SK-N-SH (cell line): ENCODE measurements around the gene KLHL8. TPM values are rescaled to one million over a fixed set of nuclear protein-coding genes. Genes with fewer than 3 reads are reported as not detected.
A peak's percentile ranks its signal among the peaks of the same experiment; 100 is the strongest.

ENCODE experiments used
- CTCF ChIA-PET: fragments of 300-600, 350-600 bp; formaldehyde crosslinking; extraction: SDS; loops from one replicate; lab custom pipeline; 2021; lab: Yijun Ruan, JAX
- POLR2A ChIA-PET: fragments of 350-600 bp; sonication (Branson Sonifier 250); formaldehyde crosslinking; extraction: SDS; loops from one replicate; lab custom pipeline; 2020; ENCODE audit warnings: antibody characterized with exemption, inconsistent platforms; lab: Yijun Ruan, JAX
- DNase-seq: peaks from one replicate; pipeline ENCODE4 v3.0.0; 2012
- H2AFZ ChIP-seq: fragments of 200-600 bp; sonication (generic); 2 replicates; pipeline ENCODE4 v1.8.1; 2016; ENCODE audit warnings: antibody characterized with exemption, mild to moderate bottlenecking, low read depth
- H3F3A ChIP-seq: fragments of 200-600 bp; sonication (generic); replicated peaks from 2 replicates; pipeline ENCODE3; 2016; ENCODE audit warnings: antibody characterized with exemption, mild to moderate bottlenecking; ENCODE audit not compliant: insufficient read depth
- H3K27ac ChIP-seq, 2 experiments: fragments of 200-500 bp in 1 of 2; fragments of 200-600 bp in 1 of 2; sonication (Bioruptor generic) in 1 of 2; sonication (generic), shearing (Covaris generic) in 1 of 2; 2 replicates each; pipeline versions ENCODE4 v1.5.1 to v1.6.1; 2014 to 2016; ENCODE audit warnings: low read depth in 2 of 2, inconsistent platforms in 1 of 2, low read length in 1 of 2, mild to moderate bottlenecking in 1 of 2, mixed read lengths in 1 of 2
- H3K27me3 ChIP-seq: fragments of 200-600 bp; sonication (generic), shearing (Covaris generic); 2 replicates; pipeline ENCODE4 v1.6.1; 2016; ENCODE audit warnings: mixed run types; ENCODE audit not compliant: insufficient read depth
- H3K36me3 ChIP-seq, 2 experiments: fragments of 200-500 bp in 1 of 2; fragments of 200-600 bp in 1 of 2; sonication (Bioruptor generic) in 1 of 2; sonication (generic) in 1 of 2; replicated peaks in 1 of 2; 2 replicates each; pipeline versions ENCODE3 to v1.5.1; 2014 to 2016; ENCODE audit warnings: low read length in 1 of 2, mild to moderate bottlenecking in 1 of 2; ENCODE audit not compliant: insufficient read depth in 2 of 2, control insufficient read depth in 1 of 2
- H3K4me1 ChIP-seq, 2 experiments: fragments of 200-500 bp in 1 of 2; fragments of 200-600 bp in 1 of 2; sonication (Bioruptor generic) in 1 of 2; sonication (generic), shearing (Covaris generic) in 1 of 2; 2 replicates each; pipeline versions ENCODE4 v1.5.1 to v1.6.1; 2014 to 2016; ENCODE audit warnings: low read depth in 1 of 2, low read length in 1 of 2, mixed run types in 1 of 2; ENCODE audit not compliant: insufficient read depth in 2 of 2, control insufficient read depth in 1 of 2
- H3K4me2 ChIP-seq: fragments of 200-600 bp; sonication (generic), shearing (Covaris generic); 2 replicates; pipeline ENCODE4 v1.6.1; 2017; ENCODE audit warnings: mixed run types
- H3K4me3 ChIP-seq, 2 experiments: fragments of 200-500 bp in 1 of 2; fragments of 200-600 bp in 1 of 2; sonication (Bioruptor generic) in 1 of 2; sonication (generic), shearing (Covaris generic) in 1 of 2; 2 replicates each; pipeline versions ENCODE4 v1.5.1 to v1.8.1; 2014 to 2016; ENCODE audit warnings: low read depth in 2 of 2, inconsistent platforms in 1 of 2, low read length in 1 of 2, mild to moderate bottlenecking in 1 of 2, mixed read lengths in 1 of 2, moderate library complexity in 1 of 2
- H3K79me2 ChIP-seq: fragments of 200-600 bp; sonication (generic); 2 replicates; pipeline ENCODE4 v1.8.1; 2017; ENCODE audit warnings: mild to moderate bottlenecking; ENCODE audit not compliant: insufficient read depth
- H3K9ac ChIP-seq: fragments of 200-600 bp; sonication (generic); 2 replicates; pipeline ENCODE4 v1.6.1; 2017; ENCODE audit warnings: mixed run types
- H3K9me2 ChIP-seq: fragments of 200-600 bp; sonication (generic); 2 replicates; pipeline ENCODE4 v1.6.1; 2017; ENCODE audit warnings: mixed run types
- H3K9me3 ChIP-seq: fragments of 200-600 bp; sonication (generic); 2 replicates; pipeline ENCODE4 v1.6.1; 2017; ENCODE audit warnings: mixed run types, mild to moderate bottlenecking, moderate library complexity
- H4K20me1 ChIP-seq: fragments of 200-600 bp; sonication (generic); 2 replicates; pipeline ENCODE4 v1.6.1; 2017; ENCODE audit warnings: mild to moderate bottlenecking, mixed run types; ENCODE audit not compliant: insufficient read depth
- CTCF ChIP-seq: fragments of 200-600 bp; sonication (generic); IDR thresholded peaks from 2 replicates; pipeline ENCODE4 v1.6.1; 2017; ENCODE audit warnings: antibody characterized with exemption, mild to moderate bottlenecking, moderate library complexity
- ELF1 ChIP-seq: IDR thresholded peaks from 2 replicates; pipeline ENCODE4 v1.4.0; 2012
- EP300 ChIP-seq, 2 experiments: IDR thresholded peaks; 2 replicates each; pipeline versions ENCODE4 v1.4.0 to v1.6.1; 2012; ENCODE audit warnings: borderline replicate concordance in 1 of 2, low read depth in 1 of 2, low read length in 1 of 2
- FOSL2 ChIP-seq: IDR thresholded peaks from 2 replicates; pipeline ENCODE4 v1.4.0; 2012; ENCODE audit warnings: low read depth, mild to moderate bottlenecking, moderate library complexity, borderline replicate concordance
- FOXJ3 ChIP-seq: sonication (generic); formaldehyde crosslinking; IDR thresholded peaks from 2 replicates; pipeline ENCODE4 v1.5.1; 2020; ENCODE audit warnings: mild to moderate bottlenecking, missing genetic modification reagents
- GATA2 ChIP-seq: sonication (generic); formaldehyde crosslinking; IDR thresholded peaks from 2 replicates; pipeline ENCODE4 v1.5.0; 2020; ENCODE audit warnings: mild to moderate bottlenecking, missing genetic modification reagents
- JUND ChIP-seq: IDR thresholded peaks from 2 replicates; pipeline ENCODE4 v1.4.0; 2012
- MXI1 ChIP-seq: IDR thresholded peaks from 2 replicates; pipeline ENCODE4 v1.6.1; 2012; ENCODE audit warnings: mild to moderate bottlenecking, low read depth, low read length, improper control_type of control experiment
- NFIC ChIP-seq: IDR thresholded peaks from 2 replicates; pipeline ENCODE4 v1.4.0; 2012; ENCODE audit warnings: borderline replicate concordance
- NRF1 ChIP-seq: IDR thresholded peaks from 2 replicates; pipeline ENCODE4 v1.6.1; 2012; ENCODE audit warnings: low read depth, mild to moderate bottlenecking, low read length
- RAD21 ChIP-seq: IDR thresholded peaks from 2 replicates; pipeline ENCODE4 v1.6.1; 2012; ENCODE audit warnings: mild to moderate bottlenecking, low read length
- RCOR1 ChIP-seq: fragments of 150-350 bp; IDR thresholded peaks from 2 replicates; pipeline ENCODE4 v1.6.1; 2017; ENCODE audit warnings: antibody characterized with exemption, low read length
- RXRA ChIP-seq: IDR thresholded peaks from 2 replicates; pipeline ENCODE4 v1.4.0; 2012; ENCODE audit warnings: low read depth, mild to moderate bottlenecking, borderline replicate concordance
- SIN3A ChIP-seq: IDR thresholded peaks from 2 replicates; pipeline ENCODE4 v1.6.1; 2012; ENCODE audit warnings: low read depth, mild to moderate bottlenecking, low read length, moderate library complexity, borderline replicate concordance
- SMC3 ChIP-seq: IDR thresholded peaks from 2 replicates; pipeline ENCODE4 v1.6.1; 2012; ENCODE audit warnings: low read depth, low read length, improper control_type of control experiment
- TEAD4 ChIP-seq: IDR thresholded peaks from 2 replicates; pipeline ENCODE4 v1.4.0; 2012; ENCODE audit warnings: mild to moderate bottlenecking, borderline replicate concordance; ENCODE audit not compliant: insufficient read depth
- USF2 ChIP-seq: fragments of 150-350 bp; IDR thresholded peaks from 2 replicates; pipeline ENCODE4 v1.6.1; 2017; ENCODE audit warnings: antibody characterized with exemption, low read length, low read depth, borderline replicate concordance
- YY1 ChIP-seq: IDR thresholded peaks from 2 replicates; pipeline ENCODE4 v1.4.0; 2012; ENCODE audit warnings: low read depth, mild to moderate bottlenecking
- WGBS: methylation state at CpG from one replicate; pipeline ENCODE4 v1.1.6; 2017; ENCODE audit warnings: low lambda C conversion rate; 5-methylcytosine and 5-hydroxymethylcytosine counted together
- polyA plus RNA-seq, 3 experiments: library from polyadenylated mRNA; depleted of rRNA; stranded (reverse); fragments of >200 nt; gene quantifications; 2 replicates each; pipeline ENCODE4 v1.2.3, GENCODE V29; 2012
- TF ChIP-seq, protein P1 (sequence below): IDR thresholded peaks from 2 replicates; pipeline ENCODE4 v1.4.0; 2012; ENCODE audit warnings: low read depth
- TF ChIP-seq, protein P2 (sequence below): fragments of 150-350 bp; IDR thresholded peaks from 2 replicates; pipeline ENCODE4 v1.6.1; 2016; ENCODE audit warnings: mild to moderate bottlenecking, low read depth, low read length

The KLHL8 gene
- polyA plus RNA-seq, 1 of the 3 experiments (the other 2 are of a cell fraction): 2.4 TPM

GRCh38 chr4:87270144-87270543 is 49.7 kb upstream of the KLHL8 start:
- H3K9me2 ChIP-seq: no peaks in the 10 kb centered on the region
- DNase-seq: peak; percentile 39
- H3K27ac ChIP-seq: no peak overlapping the region
- 62% methylated on average over 3 of the region's 3 CpGs for WGBS
- POLR2A ChIA-PET: no interaction called here
- H3F3A ChIP-seq: no peaks in the 10 kb centered on the region
- H3K36me3 ChIP-seq: no peaks in the 10 kb centered on the region
- no peaks in the 10 kb centered on the region for H3K79me2 ChIP-seq
- no peak for TF ChIP-seq TEAD4
- no peak for TF ChIP-seq NRF1
- TF ChIP-seq MXI1: no peak
- TF ChIP-seq EP300 (IDR thresholded peaks at IDR 0.05; ENCODE audit: borderline replicate concordance in 1 of 2, low read depth in 1 of 2, low read length in 1 of 2): no peak
- TF ChIP-seq, protein P1, sequence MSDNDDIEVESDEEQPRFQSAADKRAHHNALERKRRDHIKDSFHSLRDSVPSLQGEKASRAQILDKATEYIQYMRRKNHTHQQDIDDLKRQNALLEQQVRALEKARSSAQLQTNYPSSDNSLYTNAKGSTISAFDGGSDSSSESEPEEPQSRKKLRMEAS: no peak
- TF ChIP-seq ELF1: no peak
- TF ChIP-seq RCOR1: no peak
- no peak for TF ChIP-seq SIN3A
- peak; percentile 87 for TF ChIP-seq RAD21
- TF ChIP-seq GATA2 (CRISPR knock-in tag): no peak
- TF ChIP-seq RXRA: no peak
- TF ChIP-seq YY1: no peak
- no peak for TF ChIP-seq FOXJ3 (CRISPR knock-in tag)
- TF ChIP-seq JUND: no peak
- no peak for TF ChIP-seq NFIC
- TF ChIP-seq FOSL2: no peak
- TF ChIP-seq SMC3: peak; percentile 60
- peak; percentile 66 for TF ChIP-seq CTCF
- no peak for TF ChIP-seq USF2
- TF ChIP-seq, protein P2, sequence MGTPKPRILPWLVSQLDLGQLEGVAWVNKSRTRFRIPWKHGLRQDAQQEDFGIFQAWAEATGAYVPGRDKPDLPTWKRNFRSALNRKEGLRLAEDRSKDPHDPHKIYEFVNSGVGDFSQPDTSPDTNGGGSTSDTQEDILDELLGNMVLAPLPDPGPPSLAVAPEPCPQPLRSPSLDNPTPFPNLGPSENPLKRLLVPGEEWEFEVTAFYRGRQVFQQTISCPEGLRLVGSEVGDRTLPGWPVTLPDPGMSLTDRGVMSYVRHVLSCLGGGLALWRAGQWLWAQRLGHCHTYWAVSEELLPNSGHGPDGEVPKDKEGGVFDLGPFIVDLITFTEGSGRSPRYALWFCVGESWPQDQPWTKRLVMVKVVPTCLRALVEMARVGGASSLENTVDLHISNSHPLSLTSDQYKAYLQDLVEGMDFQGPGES: no peak
- no peaks in the 10 kb centered on the region; a peak in 1 of 4 replicates for H3K4me1 ChIP-seq
- no peak overlapping the region for H3K9ac ChIP-seq
- no peaks in the 10 kb centered on the region for H3K27me3 ChIP-seq
- H3K4me3 ChIP-seq: no peak overlapping the region
- 0 out of 2 replicates have a peak overlapping the region, but pooled peaks have one; percentile 64 for H2AFZ ChIP-seq
- H3K4me2 ChIP-seq: no peak overlapping the region
- CTCF ChIA-PET: interaction anchor here (1.0 to 1.9 kb wide), 5 partner anchors 106 to 198 kb away, joined by 3 to 8 read pairs (median 4); no protein-coding TSS in a partner anchor
- H4K20me1 ChIP-seq: no peaks in the 10 kb centered on the region
- H3K9me3 ChIP-seq: no peaks in the 10 kb centered on the region
